HepG2 (cell line): Measurements from ENCODE around the gene APOM. TPM values are rescaled to one million over a fixed set of nuclear protein-coding genes. Genes with fewer than 3 reads are reported as not detected.

Experiments
- ARHGAP35 ChIP-seq: sonication (generic); formaldehyde crosslinking; IDR thresholded peaks from 2 replicates; pipeline ENCODE4 v1.9.0; 2022; ENCODE audit warnings: mild to moderate bottlenecking, inconsistent platforms, moderate library complexity, missing genetic modification reagents, borderline replicate concordance
- ARID4A ChIP-seq: sonication (generic); formaldehyde crosslinking; IDR thresholded peaks from 2 replicates; pipeline ENCODE4 v1.5.0; 2020; ENCODE audit warnings: mild to moderate bottlenecking, missing genetic modification reagents, borderline replicate concordance
- ATF7-NPFF ChIP-seq: sonication (generic); formaldehyde crosslinking; IDR thresholded peaks from 2 replicates; pipeline ENCODE4 v1.8.1; 2023; ENCODE audit warnings: mild to moderate bottlenecking, low read depth, missing genetic modification reagents, moderate library complexity
- ELF3 ChIP-seq: IDR thresholded peaks from 2 replicates; pipeline ENCODE4 v1.6.1; 2016; ENCODE audit warnings: missing genetic modification reagents, missing compliant biosample characterization
- FIP1L1 ChIP-seq: fragments of 200-400 bp; formaldehyde crosslinking; IDR thresholded peaks from 2 replicates; pipeline ENCODE4 v1.6.1; 2018; ENCODE audit warnings: low read depth, mild to moderate bottlenecking, low read length, moderate library complexity, borderline replicate concordance; ENCODE audit not compliant: insufficient read depth
- GATAD2A ChIP-seq: IDR thresholded peaks from 2 replicates; pipeline ENCODE4 v1.6.1; 2016
- HES4 ChIP-seq: sonication (generic); formaldehyde crosslinking; IDR thresholded peaks from 2 replicates; pipeline ENCODE4 v1.9.0; 2021; ENCODE audit warnings: mild to moderate bottlenecking, missing genetic modification reagents, borderline replicate concordance
- HNRNPUL1 ChIP-seq: fragments of 200-400 bp; formaldehyde crosslinking; IDR thresholded peaks from 2 replicates; pipeline ENCODE4 v1.6.1; 2017; ENCODE audit warnings: low read depth, mild to moderate bottlenecking, low read length, moderate library complexity
- PAXIP1 ChIP-seq: sonication (generic); formaldehyde crosslinking; conservative IDR thresholded peaks from 2 replicates; pipeline ENCODE4 v1.4.0; 2020; ENCODE audit warnings: mild to moderate bottlenecking, missing genetic modification reagents, moderate library complexity
- PITX1 ChIP-seq: sonication (generic); formaldehyde crosslinking; IDR thresholded peaks from 2 replicates; pipeline ENCODE4 v1.5.1; 2020; ENCODE audit warnings: mild to moderate bottlenecking, missing genetic modification reagents
- RFXAP ChIP-seq: sonication (generic); formaldehyde crosslinking; IDR thresholded peaks from 2 replicates; pipeline ENCODE4 v1.4.0; 2020; ENCODE audit warnings: missing genetic modification reagents, borderline replicate concordance
- SATB2 ChIP-seq: sonication (generic); formaldehyde crosslinking; IDR thresholded peaks from 2 replicates; pipeline ENCODE4 v1.5.0; 2020; ENCODE audit warnings: missing genetic modification reagents
- SOX6 ChIP-seq, 2 experiments: fragments of 450-650 bp in 1 of 2; sonication (generic) in 1 of 2; formaldehyde crosslinking in 1 of 2; IDR thresholded peaks; 2 replicates each; pipeline versions ENCODE4 v1.4.0 to v1.6.1; 2017 to 2020; ENCODE audit warnings: antibody characterized with exemption in 1 of 2, mild to moderate bottlenecking in 1 of 2, missing genetic modification reagents in 1 of 2
- STAG1 ChIP-seq: sonication (generic); formaldehyde crosslinking; IDR thresholded peaks from 2 replicates; pipeline ENCODE4 v1.4.0; 2020; ENCODE audit warnings: missing genetic modification reagents
- TEF ChIP-seq: sonication (generic); formaldehyde crosslinking; IDR thresholded peaks from 2 replicates; pipeline ENCODE4 v1.5.0; 2020; ENCODE audit warnings: missing genetic modification reagents
- TMF1 ChIP-seq: sonication (generic); formaldehyde crosslinking; IDR thresholded peaks from 2 replicates; pipeline ENCODE4 v1.8.1; 2022; ENCODE audit warnings: low read depth, missing genetic modification reagents
- ZFP1 ChIP-seq: IDR thresholded peaks from 2 replicates; pipeline ENCODE4 v1.6.1; 2016
- ZFP37 ChIP-seq: sonication (generic); formaldehyde crosslinking; IDR thresholded peaks from 2 replicates; pipeline ENCODE4 v1.4.0; 2020; ENCODE audit warnings: missing genetic modification reagents, borderline replicate concordance
- ZMYM3 ChIP-seq: sonication (generic); formaldehyde crosslinking; IDR thresholded peaks from 2 replicates; pipeline ENCODE4 v1.5.1; 2020; ENCODE audit warnings: mild to moderate bottlenecking, missing genetic modification reagents
- ZNF329 ChIP-seq: sonication (generic); formaldehyde crosslinking; IDR thresholded peaks from 2 replicates; pipeline ENCODE4 v1.9.0; 2021; ENCODE audit warnings: low read depth, mild to moderate bottlenecking, missing genetic modification reagents
- ZNF737 ChIP-seq: sonication (generic); formaldehyde crosslinking; IDR thresholded peaks from 2 replicates; pipeline ENCODE4 v1.5.0; 2020; ENCODE audit warnings: missing genetic modification reagents, mild to moderate bottlenecking, borderline replicate concordance
- polyA plus RNA-seq, 8 experiments: library from polyadenylated mRNA; depleted of rRNA in 3 of 8; stranded (reverse) in 7 of 8; unstranded in 1 of 8; fragments of >200 nt; fragmentation: Illumina TruSeq in 4 of 8; extraction: Trizol in 4 of 8; gene quantifications; 2 replicates each; pipeline versions ENCODE4 v1.2.1 to v1.2.3, GENCODE V29; 2011 to 2016; ENCODE audit warnings: low read depth in 4 of 8, missing spikeins in 1 of 8, mixed read lengths in 1 of 8; ENCODE audit not compliant: insufficient read depth in 1 of 8
- total RNA-seq, 5 experiments: library from RNA; depleted of rRNA; stranded (reverse); fragments of >200 nt; fragmentation: Illumina TruSeq; extraction: Trizol; gene quantifications; 2 replicates each; pipeline ENCODE4 v1.2.3, GENCODE V29; 2016; ENCODE audit warnings: low read depth in 1 of 5

APOM gene
- total and polyA plus RNA-seq, 2 of the 13 experiments (the other 11 are each of a cell fraction or from before 2014, with no cell fraction given), result 98.2 to 1,140 TPM

- 0 out of 2 replicates have a peak, but pooled peaks have one; percentile 41 for TF ChIP-seq ARID4A (CRISPR knock-in tag)
- no peak for TF ChIP-seq ZNF329 (CRISPR knock-in tag)
- peak; percentile 37; the same call in 1 of the 2 replicates for TF ChIP-seq ELF3 (CRISPR knock-in tag)
- no peak for TF ChIP-seq FIP1L1
- TF ChIP-seq TMF1 (CRISPR knock-in tag), result no peak
- TF ChIP-seq HNRNPUL1, result no peak
- TF ChIP-seq HES4 (CRISPR knock-in tag), result no peak
- no peak for TF ChIP-seq ZMYM3 (CRISPR knock-in tag)
- TF ChIP-seq ZFP1, result peak; percentile 13; the same call in 1 of the 2 replicates
- TF ChIP-seq SATB2, result no peak
- 0 out of 2 replicates have a peak, but pooled peaks have one; percentile 68 for TF ChIP-seq ZNF737 (CRISPR knock-in tag)
- TF ChIP-seq ATF7-NPFF, result no peak
- TF ChIP-seq ARHGAP35 (CRISPR knock-in tag), result no peak
- TF ChIP-seq ZFP37, result no peak
- 0 out of 2 replicates have a peak, but pooled peaks have one; percentile 44 for TF ChIP-seq TEF (CRISPR knock-in tag)
- TF ChIP-seq RFXAP (CRISPR knock-in tag), result peak; percentile 76
- peak; percentile 46; the same call in 1 of the 2 replicates for TF ChIP-seq GATAD2A (CRISPR knock-in tag)
- peak; percentile 24; the same call in 1 of the 2 replicates for TF ChIP-seq STAG1 (CRISPR knock-in tag)
- TF ChIP-seq SOX6 (IDR thresholded peaks at IDR 0.05), result no peak
- no peak; the same call in 1 of the 2 replicates for TF ChIP-seq SOX6 (CRISPR knock-in tag; IDR thresholded peaks at IDR 0.05)
- TF ChIP-seq PITX1 (CRISPR knock-in tag), result no peak
- TF ChIP-seq PAXIP1, result peak; percentile 42; the same call in 1 of the 2 replicates
Observed at GRCh38 chr6:31663961-31664789, 8.5 kb downstream of the APOM start (continued).
